ENCODE measurements around the gene FBXO11.

FBXO11 gene

GRCh38 chr2:47767497-47767844 is 138.8 kb downstream of the FBXO11 start:
- FAIRE-seq (no peak), DNase-seq (ENCODE audit: insufficient read length, low spot score) (no peak)
- TF ChIP-seq POU2F2 (IDR thresholded peaks at IDR 0.05; ENCODE audit: low read depth, low read length) (no peak), POLR2A (IDR thresholded peaks at IDR 0.05; ENCODE audit: low read depth, low read length) (no peak), TAF1 (IDR thresholded peaks at IDR 0.05; ENCODE audit: low read depth, low read length) (no peak), SPI1 (IDR thresholded peaks at IDR 0.05; ENCODE audit: low read depth, low read length) (no peak), POLR2AphosphoS5 (IDR thresholded peaks at IDR 0.05; ENCODE audit: low read depth, low read length) (no peak), PAX5 (IDR thresholded peaks at IDR 0.05; ENCODE audit: insufficient read depth, low read length, severe bottlenecking) (no peak)

GRCh38 chr2:47751856-47752414 is 154.4 kb downstream of the FBXO11 start:
- no peak for DNase-seq (ENCODE audit: insufficient read length, low spot score)
- no peak for FAIRE-seq
- TF ChIP-seq SPI1 (IDR thresholded peaks at IDR 0.05; ENCODE audit: low read depth, low read length) (no peak), TAF1 (IDR thresholded peaks at IDR 0.05; ENCODE audit: low read depth, low read length) (no peak), POLR2A (IDR thresholded peaks at IDR 0.05; ENCODE audit: low read depth, low read length) (no peak), POLR2AphosphoS5 (IDR thresholded peaks at IDR 0.05; ENCODE audit: low read depth, low read length) (no peak), POU2F2 (IDR thresholded peaks at IDR 0.05; ENCODE audit: low read depth, low read length) (no peak), PAX5 (IDR thresholded peaks at IDR 0.05; ENCODE audit: insufficient read depth, low read length, severe bottlenecking) (no peak)

GRCh38 chr2:47747878-47748277 is 158.4 kb downstream of the FBXO11 start:
- no peak for FAIRE-seq
- no peak for DNase-seq (ENCODE audit: insufficient read length, low spot score)
- TF ChIP-seq POLR2AphosphoS5 (IDR thresholded peaks at IDR 0.05; ENCODE audit: low read depth, low read length) (no peak), POU2F2 (IDR thresholded peaks at IDR 0.05; ENCODE audit: low read depth, low read length) (no peak), TAF1 (IDR thresholded peaks at IDR 0.05; ENCODE audit: low read depth, low read length) (no peak), POLR2A (IDR thresholded peaks at IDR 0.05; ENCODE audit: low read depth, low read length) (no peak), SPI1 (IDR thresholded peaks at IDR 0.05; ENCODE audit: low read depth, low read length) (no peak), PAX5 (IDR thresholded peaks at IDR 0.05; ENCODE audit: insufficient read depth, low read length, severe bottlenecking) (no peak)

GRCh38 chr2:47744074-47744473 is 162.2 kb downstream of the FBXO11 start:
- FAIRE-seq = no peak

GRCh38 chr2:47741637-47742036 is 164.7 kb downstream of the FBXO11 start:
- TF ChIP-seq POU2F2 (IDR thresholded peaks at IDR 0.05; ENCODE audit: low read depth, low read length) (no peak), POLR2A (IDR thresholded peaks at IDR 0.05; ENCODE audit: low read depth, low read length) (no peak), TAF1 (IDR thresholded peaks at IDR 0.05; ENCODE audit: low read depth, low read length) (no peak), PAX5 (IDR thresholded peaks at IDR 0.05; ENCODE audit: insufficient read depth, low read length, severe bottlenecking) (no peak), SPI1 (IDR thresholded peaks at IDR 0.05; ENCODE audit: low read depth, low read length) (no peak), POLR2AphosphoS5 (IDR thresholded peaks at IDR 0.05; ENCODE audit: low read depth, low read length) (no peak)
- FAIRE-seq (peak; percentile 5), DNase-seq (ENCODE audit: insufficient read length, low spot score) (no peak)

More at GRCh38 chr2:47744074-47744473, 162.2 kb downstream of the FBXO11 start:
- DNase-seq (ENCODE audit: insufficient read length, low spot score) = no peak
- TF ChIP-seq POLR2AphosphoS5 (IDR thresholded peaks at IDR 0.05; ENCODE audit: low read depth, low read length) (no peak), POLR2A (IDR thresholded peaks at IDR 0.05; ENCODE audit: low read depth, low read length) (no peak), POU2F2 (IDR thresholded peaks at IDR 0.05; ENCODE audit: low read depth, low read length) (no peak), TAF1 (IDR thresholded peaks at IDR 0.05; ENCODE audit: low read depth, low read length) (no peak), PAX5 (IDR thresholded peaks at IDR 0.05; ENCODE audit: insufficient read depth, low read length, severe bottlenecking) (no peak), SPI1 (IDR thresholded peaks at IDR 0.05; ENCODE audit: low read depth, low read length) (no peak)

GRCh38 chr2:47741101-47741500 is 165.2 kb downstream of the FBXO11 start:
- DNase-seq (ENCODE audit: insufficient read length, low spot score) (no peak), FAIRE-seq (peak; percentile 56)
- no peak for TF ChIP-seq TAF1 (IDR thresholded peaks at IDR 0.05; ENCODE audit: low read depth, low read length)
- no peak for TF ChIP-seq POLR2AphosphoS5 (IDR thresholded peaks at IDR 0.05; ENCODE audit: low read depth, low read length)
- no peak for TF ChIP-seq SPI1 (IDR thresholded peaks at IDR 0.05; ENCODE audit: low read depth, low read length)
- no peak for TF ChIP-seq POU2F2 (IDR thresholded peaks at IDR 0.05; ENCODE audit: low read depth, low read length)
- TF ChIP-seq POLR2A (IDR thresholded peaks at IDR 0.05; ENCODE audit: low read depth, low read length) = no peak
- no peak for TF ChIP-seq PAX5 (IDR thresholded peaks at IDR 0.05; ENCODE audit: insufficient read depth, low read length, severe bottlenecking)

Measured in GM12891 (cell line).